Dedifferentiated amniotic fluid mesenchymal stem cell (primary cell): ENCODE results near the gene TMEM132D.
A peak's percentile ranks its signal among the peaks of the same experiment; 100 is the strongest.

ENCODE experiments used
- DNase-seq: peaks from one replicate; pipeline ENCODE4 v3.0.0-alpha.2; 2016; ENCODE audit errors: extremely low spot score

Gene TMEM132D

GRCh38 chr12:129662234-129662633 lies 241.6 kb downstream of the TMEM132D start:
- no peak for DNase-seq

DNA sequence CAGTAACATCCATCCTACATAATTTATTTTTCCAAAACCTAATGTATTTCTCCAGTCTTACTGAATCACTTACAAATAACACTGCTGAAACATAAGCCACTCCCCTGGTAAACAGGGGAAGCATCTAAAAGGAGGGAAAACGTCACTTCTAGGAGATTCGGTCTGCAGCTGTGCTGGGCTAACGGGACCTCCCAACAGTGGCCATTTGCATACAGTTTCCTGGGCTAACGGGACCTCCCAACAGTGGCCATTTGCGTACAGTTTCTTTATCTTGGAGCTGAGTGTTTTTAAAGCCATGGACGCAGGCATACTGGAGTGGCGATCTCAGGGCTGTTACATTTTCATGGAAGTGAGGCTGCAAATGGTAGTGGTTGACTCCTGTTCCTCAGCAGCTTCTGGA lies 242.9 kb downstream of the TMEM132D start:
- DNase-seq: no peak

DNA sequence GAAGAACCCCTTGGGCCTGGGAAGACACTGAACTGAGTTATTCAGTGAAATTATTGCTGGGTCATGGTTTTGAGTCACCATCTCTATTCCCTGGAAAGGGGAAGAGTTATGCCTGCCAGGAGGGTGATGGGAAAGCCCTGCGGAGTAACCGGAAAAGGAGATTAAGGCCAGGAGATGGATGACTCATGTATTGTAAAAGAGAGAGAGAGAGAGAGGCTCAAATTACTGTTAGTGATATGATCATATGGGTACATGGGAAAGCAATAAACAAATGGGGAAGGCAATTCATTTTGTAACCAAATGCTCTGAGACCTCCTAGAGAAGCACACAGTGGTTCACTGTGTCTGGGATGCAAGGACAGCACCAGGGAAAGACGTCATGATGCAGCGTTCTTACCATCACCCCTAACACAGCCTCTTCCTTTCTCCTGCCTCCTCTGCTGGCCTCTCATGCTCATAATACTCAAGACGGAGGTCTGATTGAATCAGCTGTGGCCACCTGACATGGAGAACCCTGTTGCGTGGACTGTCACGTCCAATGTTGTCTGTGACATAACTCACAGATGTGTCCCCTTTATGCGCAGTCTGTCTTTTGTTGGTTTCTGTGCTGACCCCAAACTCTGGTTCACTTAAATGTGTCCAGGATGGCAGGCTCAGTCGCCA lies 243.7 kb downstream of the TMEM132D start:
- peak; percentile 86 for DNase-seq

DNA sequence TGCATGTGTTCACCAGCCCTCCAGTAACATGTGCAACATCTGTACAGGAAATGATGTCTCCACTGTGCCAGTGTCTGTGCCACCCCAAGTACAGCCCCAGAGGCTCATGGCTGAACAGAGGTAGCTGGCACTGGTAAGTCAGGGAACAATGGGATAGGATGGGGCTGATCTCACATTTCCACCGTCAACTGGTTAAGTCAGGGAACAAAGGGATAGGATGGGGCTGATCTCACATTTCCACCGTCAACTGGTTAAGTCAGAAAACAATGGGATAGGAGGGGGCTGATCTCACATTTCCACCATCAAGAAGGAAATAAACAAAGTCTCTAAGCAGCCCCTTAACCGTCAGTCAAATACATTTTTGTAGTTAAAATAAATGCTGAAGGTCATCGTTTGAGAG lies 246.6 kb downstream of the TMEM132D start:
- no peak for DNase-seq

DNA sequence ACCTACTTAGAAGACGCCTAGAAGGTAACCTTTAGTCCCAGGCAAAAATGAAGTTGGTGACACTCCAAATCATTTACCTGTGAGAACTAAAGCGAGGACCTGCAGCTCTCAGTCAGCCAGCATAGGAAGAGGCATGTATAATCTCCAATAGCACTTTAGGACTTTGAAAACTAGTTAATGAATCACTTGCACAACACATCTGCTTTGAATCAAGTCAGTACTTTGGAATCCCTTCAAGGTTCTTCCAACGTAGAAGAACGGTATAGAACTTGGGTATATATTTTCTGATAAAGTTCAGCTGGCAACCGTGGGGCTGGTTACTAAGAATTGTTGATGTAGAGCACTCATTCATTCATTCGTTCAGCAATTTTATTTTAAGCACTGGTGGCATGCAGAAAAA lies 251.9 kb downstream of the TMEM132D start:
- DNase-seq: no peak

- no peak for DNase-seq
Observed at GRCh38 chr12:129641926-129642325, 261.9 kb downstream of the TMEM132D start.

GRCh38 chr12:129635021-129635685 lies 268.7 kb downstream of the TMEM132D start:
- DNase-seq: no peak

- no peak for DNase-seq
Observed at GRCh38 chr12:129631316-129631715, 272.5 kb downstream of the TMEM132D start.

GRCh38 chr12:129629901-129630300 lies 273.9 kb downstream of the TMEM132D start:
- DNase-seq: no peak

DNA sequence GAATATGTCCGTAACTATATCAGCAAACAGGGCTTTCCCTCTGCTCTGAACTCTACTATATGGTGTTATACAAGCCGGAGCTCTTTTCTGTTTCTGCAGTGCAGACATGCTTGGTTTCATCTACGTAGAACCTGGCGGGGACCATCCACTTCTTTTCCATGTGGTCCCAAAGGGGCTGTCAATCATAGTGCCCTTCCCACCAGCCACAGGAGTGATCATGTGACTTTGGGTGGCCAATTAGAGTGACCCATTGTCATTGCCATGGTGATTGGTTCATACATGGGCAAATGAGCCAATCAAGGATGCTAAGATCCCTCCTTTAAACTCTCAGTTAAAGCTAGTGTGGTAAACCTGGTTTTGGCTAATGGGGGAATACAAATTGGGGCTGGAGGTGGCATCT lies 281.3 kb downstream of the TMEM132D start:
- no peak for DNase-seq

GRCh38 chr12:129619271-129619670 lies 284.6 kb downstream of the TMEM132D start:
- no peak for DNase-seq

GRCh38 chr12:129617849-129618248 lies 286.0 kb downstream of the TMEM132D start:
- no peak for DNase-seq

GRCh38 chr12:129615001-129615400 lies 288.8 kb downstream of the TMEM132D start:
- DNase-seq: peak; percentile 54

DNA sequence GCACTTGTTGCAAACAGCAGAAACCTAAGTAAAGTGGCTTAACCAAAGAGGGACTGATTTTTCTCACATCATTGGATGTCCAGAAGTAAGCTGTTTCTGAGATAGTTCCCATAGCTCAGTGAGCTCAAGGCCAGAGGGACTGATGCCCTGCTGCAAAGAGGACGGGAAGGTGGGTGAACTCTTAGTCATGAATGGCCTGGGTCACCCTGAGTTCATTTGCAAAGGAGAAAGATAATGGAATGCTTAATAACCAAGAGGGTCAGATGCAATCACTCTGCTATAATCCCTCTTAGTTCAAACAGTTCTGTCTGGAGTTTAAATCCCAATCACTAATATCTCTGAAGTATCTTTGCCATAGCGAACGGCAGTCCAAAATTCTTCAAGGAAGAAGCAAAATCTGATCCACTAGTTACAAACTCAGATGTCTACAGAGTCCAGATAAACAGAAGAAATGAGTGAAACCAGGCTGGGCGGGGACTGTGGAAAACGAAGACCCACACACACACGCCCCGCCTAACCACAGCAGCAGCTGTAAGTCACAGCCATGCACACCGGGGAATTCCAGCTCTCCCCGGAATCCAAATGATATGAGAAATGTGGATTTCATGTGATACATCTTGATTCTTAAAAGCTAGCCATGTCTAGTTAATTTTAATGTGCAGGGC lies 289.5 kb downstream of the TMEM132D start:
- DNase-seq: peak; percentile 47

- no peak for DNase-seq
Observed at GRCh38 chr12:129613314-129613713, 290.5 kb downstream of the TMEM132D start.

DNA sequence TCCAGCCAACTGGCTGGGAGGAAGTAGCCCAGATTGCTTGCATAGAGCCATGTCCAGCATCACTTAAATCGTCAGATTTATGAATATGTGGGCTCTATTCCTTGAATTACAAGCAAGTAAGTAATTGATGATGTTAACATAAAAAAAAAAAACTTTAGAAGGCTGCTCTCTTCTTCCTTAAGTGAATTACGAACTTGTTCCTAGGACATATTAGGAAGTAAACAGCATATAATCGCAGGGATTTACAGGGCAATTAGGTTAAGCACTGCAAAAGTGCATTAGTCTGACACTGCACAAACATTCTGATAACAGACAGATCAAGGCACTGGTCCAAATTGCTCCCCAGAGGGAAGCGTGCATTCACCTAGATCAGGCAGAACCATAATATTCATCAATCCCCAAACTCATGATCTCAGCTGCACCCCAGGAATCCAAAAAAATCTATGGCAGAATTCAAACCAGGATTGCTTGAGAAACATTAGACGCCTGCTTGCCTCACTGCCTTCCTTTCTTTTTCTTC lies 293.2 kb downstream of the TMEM132D start:
- DNase-seq: no peak

- DNase-seq: no peak
Observed at GRCh38 chr12:129607756-129608155, 296.1 kb downstream of the TMEM132D start.

DNA sequence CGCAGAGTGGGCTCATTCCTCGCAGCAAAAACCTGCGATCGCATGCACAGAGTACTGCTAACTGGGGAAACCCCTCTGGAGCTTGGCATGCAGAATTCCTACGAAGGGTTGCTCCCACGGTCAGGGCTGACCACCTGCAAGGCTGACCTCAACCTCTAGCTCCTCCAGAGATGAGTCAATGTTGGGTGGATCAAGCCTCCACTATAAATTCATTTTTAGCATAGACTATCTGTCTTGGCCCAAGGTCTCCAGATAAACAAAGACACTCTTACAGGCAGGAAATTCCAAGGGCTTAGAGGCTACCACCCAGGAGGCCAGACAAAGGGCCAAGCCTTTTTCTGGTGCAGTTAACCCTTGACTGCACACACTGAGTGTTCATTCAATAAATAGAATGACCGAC lies 296.5 kb downstream of the TMEM132D start:
- DNase-seq: no peak

DNA sequence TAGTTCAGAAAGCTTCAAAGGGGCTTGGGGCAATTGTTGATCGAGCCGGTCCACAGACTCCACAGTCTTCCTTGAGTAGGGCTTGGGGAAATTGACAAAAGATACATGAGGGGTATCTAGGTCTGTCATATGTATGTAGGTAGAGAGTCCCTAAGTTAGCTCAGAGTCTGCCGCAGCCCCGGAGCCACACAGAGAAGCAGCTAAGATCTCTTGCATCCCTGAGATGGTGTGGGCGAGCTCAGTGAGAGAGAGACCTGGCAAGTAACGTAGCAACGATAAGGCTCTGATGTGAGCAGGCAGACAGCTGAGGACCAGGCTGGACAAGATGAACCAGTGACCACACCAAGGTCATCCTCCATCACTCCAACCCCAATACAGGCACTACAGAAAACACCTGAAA lies 297.6 kb downstream of the TMEM132D start:
- DNase-seq: no peak

DNA sequence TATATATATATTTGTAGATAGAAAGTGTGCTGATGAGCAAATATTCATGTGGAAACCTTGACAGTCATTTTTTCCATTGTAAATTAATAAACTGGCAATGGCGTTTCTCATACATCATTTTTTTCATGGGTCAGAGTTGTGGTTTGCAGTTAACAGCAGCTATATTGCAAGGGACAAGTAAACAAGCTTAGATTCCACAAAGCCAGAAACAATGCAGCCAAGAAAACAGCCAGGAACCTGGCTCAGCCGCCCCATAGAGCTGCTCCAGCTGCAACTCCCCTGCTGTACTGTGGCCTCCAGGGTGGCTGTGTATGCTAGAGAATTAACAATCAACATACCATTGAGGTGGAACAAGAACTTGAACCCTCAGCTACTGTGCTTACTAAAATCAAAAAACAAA lies 298.2 kb downstream of the TMEM132D start:
- peak; percentile 52 for DNase-seq

GRCh38 chr12:129604506-129604905 lies 299.3 kb downstream of the TMEM132D start:
- no peak for DNase-seq

- no peak for DNase-seq
Observed at GRCh38 chr12:129599406-129599805, 304.4 kb downstream of the TMEM132D start.

DNA sequence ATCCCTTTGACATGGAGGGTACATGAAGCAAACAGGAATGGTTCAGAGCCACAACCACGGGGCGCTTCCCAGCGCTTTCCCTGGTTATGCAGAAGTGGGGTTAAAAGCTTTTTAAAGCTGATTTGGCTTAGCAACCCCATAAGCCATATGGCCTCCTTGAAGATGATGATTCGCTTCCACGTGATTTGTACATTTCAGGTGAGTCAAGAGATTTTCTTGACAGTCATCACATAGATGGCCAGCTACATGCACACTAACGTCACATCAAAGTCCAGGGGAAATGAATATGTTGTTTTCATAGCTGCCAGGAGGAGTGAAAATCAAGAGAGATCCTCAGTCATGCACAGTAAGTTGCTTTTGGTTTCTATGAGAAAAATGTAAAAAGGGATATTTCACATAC lies 309.7 kb downstream of the TMEM132D start:
- no peak for DNase-seq
